Tibial nerve (tissue), 4 donors: ENCODE measurements around the gene FBXW2. TPM values are rescaled to one million over a fixed set of nuclear protein-coding genes. Genes with fewer than 3 reads are reported as not detected.
A peak's percentile ranks its signal among the peaks of the same experiment; 100 is the strongest.

Experiments
- DNase-seq, 2 donors: peaks; one replicate each; pipeline ENCODE4 v3.0.0-alpha.2; 2019; ENCODE audit warnings: low spot score in 2 of 2
- H3K27ac ChIP-seq, 4 donors: fragments of 200-600 bp; sonication (generic) in 3 of 4; one replicate each; pipeline ENCODE4 v1.5.1; 2017 to 2019; ENCODE audit warnings: mild to moderate bottlenecking in 1 of 4
- H3K27me3 ChIP-seq, 2 donors: fragments of 200-600 bp; sonication (generic) in 1 of 2; one replicate each; pipeline versions ENCODE4 v1.5.1 to v1.6.0; 2017 to 2019
- H3K36me3 ChIP-seq, 3 donors: fragments of 200-600 bp; sonication (generic); one replicate each; pipeline ENCODE4 v1.5.1; 2018 to 2019
- H3K4me1 ChIP-seq, 4 donors: fragments of 200-600 bp; sonication (generic) in 3 of 4; one replicate each; pipeline ENCODE4 v1.5.1; 2017 to 2019
- H3K4me3 ChIP-seq, 4 donors: fragments of 200-600 bp; sonication (generic) in 3 of 4; one replicate each; pipeline ENCODE4 v1.5.1; 2017 to 2019; ENCODE audit warnings: mild to moderate bottlenecking in 1 of 4, moderate library complexity in 1 of 4
- H3K9me3 ChIP-seq, 4 donors: fragments of 200-600 bp; sonication (generic) in 3 of 4; one replicate each; pipeline ENCODE4 v1.5.1; 2017 to 2019
- CTCF ChIP-seq, 5 experiments: fragments of 200-600 bp in 3 of 5; fragments of 450-650 bp in 2 of 5; sonication (generic) in 3 of 5; IDR thresholded peaks; one replicate each; pipeline ENCODE4 v1.5.1; 2016 to 2019; ENCODE audit warnings: antibody characterized with exemption in 5 of 5, mild to moderate bottlenecking in 3 of 5, moderate library complexity in 2 of 5
- EP300 ChIP-seq, 2 donors: sonication (generic); formaldehyde crosslinking; IDR thresholded peaks; one replicate each; pipeline ENCODE4 v1.6.1; 2017; ENCODE audit warnings: antibody characterized with exemption in 2 of 2, mild to moderate bottlenecking in 1 of 2
- POLR2A ChIP-seq, 2 donors: fragments of 450-650 bp; IDR thresholded peaks; one replicate each; pipeline ENCODE4 v1.6.1; 2017; ENCODE audit warnings: antibody characterized with exemption in 2 of 2, mild to moderate bottlenecking in 2 of 2, moderate library complexity in 2 of 2
- WGBS, 2 donors: methylation state at CpG; one replicate each; pipeline ENCODE4 v1.1.5; 2018; 5-methylcytosine and 5-hydroxymethylcytosine counted together
- total RNA-seq, 4 donors: library from RNA; depleted of rRNA; stranded (reverse); fragments of >200 nt; gene quantifications; one replicate each; pipeline ENCODE4 v1.1.0, GENCODE V29; 2016

The FBXW2 gene
- total RNA-seq, 4 donors from 2014 or later, result 33.9 to 56.6 (median 45.7) TPM

GRCh38 chr9:120730654-120731514, 62.3 kb downstream of the FBXW2 start:
- Histone ChIP-seq H3K36me3 (no peaks in the 10 kb centered on the region), H3K4me1 (peaks cover 0 to 42% (median 10%) of the 10 kb centered on the region in 4 donors), H3K9me3 (no peaks in the 10 kb centered on the region), H3K27me3 (no peaks in the 10 kb centered on the region), H3K27ac (peak overlapping the region in 3 of 4 donors; percentile 19 to 67 (median 33)), H3K4me3 (no peak overlapping the region)
- TF ChIP-seq POLR2A (IDR thresholded peaks at IDR 0.05), result no peak
- TF ChIP-seq CTCF (IDR thresholded peaks at IDR 0.05), result no peak
- no peak for TF ChIP-seq EP300 (IDR thresholded peaks at IDR 0.05)
- 66 to 67% methylated on average over 7 of the region's 7 CpGs for WGBS, 2 donors
- DNase-seq, result no peak

GRCh38 chr9:120729791-120730241, 63.4 kb downstream of the FBXW2 start:
- H3K9me3 ChIP-seq, result no peaks in the 10 kb centered on the region
- no peaks in the 10 kb centered on the region for H3K36me3 ChIP-seq
- no peak for DNase-seq
- H3K4me1 ChIP-seq, result peaks cover 0 to 33% (median 10%) of the 10 kb centered on the region in 4 donors
- H3K4me3 ChIP-seq, result no peak overlapping the region
- no peak for TF ChIP-seq CTCF (IDR thresholded peaks at IDR 0.05)
- TF ChIP-seq POLR2A (IDR thresholded peaks at IDR 0.05), result no peak
- TF ChIP-seq EP300 (IDR thresholded peaks at IDR 0.05), result no peak
- H3K27ac ChIP-seq, result peak overlapping the region in 2 of 4 donors; percentile 14 to 36
- H3K27me3 ChIP-seq, result no peaks in the 10 kb centered on the region
- WGBS, 2 donors, result 37 to 42% methylated on average over 4 to 5 of the region's 5 CpGs

- H3K4me3 ChIP-seq, result no peak overlapping the region
- no peaks in the 10 kb centered on the region for H3K36me3 ChIP-seq
- 79 to 91% methylated on average over 2 of the region's 2 CpGs for WGBS, 2 donors
- H3K27me3 ChIP-seq, result no peaks in the 10 kb centered on the region
- no peak for DNase-seq
- peaks cover 0 to 24% (median 11%) of the 10 kb centered on the region in 4 donors for H3K4me1 ChIP-seq
- TF ChIP-seq EP300 (IDR thresholded peaks at IDR 0.05) (no peak), CTCF (IDR thresholded peaks at IDR 0.05) (no peak), POLR2A (IDR thresholded peaks at IDR 0.05) (no peak)
- no peak overlapping the region for H3K27ac ChIP-seq
- no peaks in the 10 kb centered on the region for H3K9me3 ChIP-seq
Measured at GRCh38 chr9:120726484-120726883, 66.7 kb downstream of the FBXW2 start.

- WGBS, 2 donors, result 85 to 86% methylated on average over 1 of the region's 1 CpG
- TF ChIP-seq EP300 (IDR thresholded peaks at IDR 0.05) (no peak), CTCF (IDR thresholded peaks at IDR 0.05) (no peak), POLR2A (IDR thresholded peaks at IDR 0.05) (no peak)
- Histone ChIP-seq H3K9me3 (no peaks in the 10 kb centered on the region), H3K27me3 (no peaks in the 10 kb centered on the region), H3K4me1 (peaks cover 0 to 20% (median 10%) of the 10 kb centered on the region in 4 donors), H3K27ac (no peak overlapping the region), H3K4me3 (no peak overlapping the region), H3K36me3 (no peaks in the 10 kb centered on the region)
- DNase-seq, result no peak
Measured at GRCh38 chr9:120725907-120726306, 67.3 kb downstream of the FBXW2 start.

GRCh38 chr9:120724757-120725400, 68.3 kb downstream of the FBXW2 start:
- Histone ChIP-seq H3K27ac (no peak overlapping the region), H3K4me1 (peaks cover 0 to 15% (median 6%) of the 10 kb centered on the region in 4 donors), H3K4me3 (no peak overlapping the region), H3K36me3 (no peaks in the 10 kb centered on the region), H3K27me3 (no peaks in the 10 kb centered on the region), H3K9me3 (no peaks in the 10 kb centered on the region)
- WGBS, 2 donors, result 88 to 89% methylated on average over 1 of the region's 1 CpG
- no peak for DNase-seq
- TF ChIP-seq EP300 (IDR thresholded peaks at IDR 0.05) (no peak), CTCF (IDR thresholded peaks at IDR 0.05) (no peak)
